HG03457 (cell line): ENCODE data around the gene SAMD4A.

Source experiments
- ATAC-seq: cut with Tn5 transposase; IDR thresholded peaks from one replicate; pipeline ENCODE4 v1.9.1; 2021; ENCODE audit warnings: moderate number of reproducible peaks; ENCODE audit not compliant: unreplicated experiment

Gene SAMD4A, protein sequence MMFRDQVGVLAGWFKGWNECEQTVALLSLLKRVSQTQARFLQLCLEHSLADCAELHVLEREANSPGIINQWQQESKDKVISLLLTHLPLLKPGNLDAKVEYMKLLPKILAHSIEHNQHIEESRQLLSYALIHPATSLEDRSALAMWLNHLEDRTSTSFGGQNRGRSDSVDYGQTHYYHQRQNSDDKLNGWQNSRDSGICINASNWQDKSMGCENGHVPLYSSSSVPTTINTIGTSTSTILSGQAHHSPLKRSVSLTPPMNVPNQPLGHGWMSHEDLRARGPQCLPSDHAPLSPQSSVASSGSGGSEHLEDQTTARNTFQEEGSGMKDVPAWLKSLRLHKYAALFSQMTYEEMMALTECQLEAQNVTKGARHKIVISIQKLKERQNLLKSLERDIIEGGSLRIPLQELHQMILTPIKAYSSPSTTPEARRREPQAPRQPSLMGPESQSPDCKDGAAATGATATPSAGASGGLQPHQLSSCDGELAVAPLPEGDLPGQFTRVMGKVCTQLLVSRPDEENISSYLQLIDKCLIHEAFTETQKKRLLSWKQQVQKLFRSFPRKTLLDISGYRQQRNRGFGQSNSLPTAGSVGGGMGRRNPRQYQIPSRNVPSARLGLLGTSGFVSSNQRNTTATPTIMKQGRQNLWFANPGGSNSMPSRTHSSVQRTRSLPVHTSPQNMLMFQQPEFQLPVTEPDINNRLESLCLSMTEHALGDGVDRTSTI

DNA sequence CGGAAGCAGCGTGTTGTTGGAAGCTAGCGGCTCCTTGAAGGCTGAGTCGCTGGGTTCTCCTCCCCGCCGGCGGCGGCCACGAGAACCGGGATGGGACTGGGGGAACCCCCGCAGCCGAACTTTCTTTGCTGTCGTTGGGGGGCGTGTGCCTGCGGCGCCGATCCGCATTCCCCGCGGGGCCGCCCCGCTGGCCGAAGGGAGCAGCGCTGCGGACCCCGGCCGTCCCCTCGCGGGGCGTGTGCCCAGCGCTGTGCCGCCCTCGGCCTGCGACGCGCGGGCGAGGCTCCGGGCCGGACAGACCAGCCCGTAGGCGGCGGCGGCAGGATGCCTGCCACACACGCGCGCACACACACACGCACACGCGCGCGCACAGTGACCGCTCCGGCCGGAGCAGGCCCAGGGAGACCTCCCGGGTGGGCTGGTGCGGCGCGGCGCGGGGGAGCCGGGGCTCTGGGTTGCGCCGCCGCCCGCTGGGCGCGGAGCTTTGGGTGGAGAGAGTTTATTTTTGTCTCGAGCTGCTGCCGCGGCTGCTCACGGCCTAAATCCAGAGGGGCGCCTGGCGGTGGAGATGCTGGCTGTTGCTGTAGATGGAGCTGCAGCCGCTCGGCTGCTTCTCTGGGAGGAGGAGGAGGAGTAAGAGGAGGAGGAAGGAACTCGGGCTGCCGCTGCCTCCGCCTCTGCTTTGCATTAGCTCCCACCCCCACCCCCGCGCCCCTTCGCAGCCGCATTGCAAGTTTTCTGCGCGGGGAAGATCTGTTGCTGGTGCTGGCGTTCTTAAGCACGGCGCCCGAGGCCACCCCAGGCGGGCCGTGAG is at the start of gene SAMD4A:
TSS of gene SAMD4A (plus strand) at position 719 of the 814 bp plus-strand sequence. CDS start 789 bp downstream, outside the sequence.
- ATAC-seq: no peak

DNA sequence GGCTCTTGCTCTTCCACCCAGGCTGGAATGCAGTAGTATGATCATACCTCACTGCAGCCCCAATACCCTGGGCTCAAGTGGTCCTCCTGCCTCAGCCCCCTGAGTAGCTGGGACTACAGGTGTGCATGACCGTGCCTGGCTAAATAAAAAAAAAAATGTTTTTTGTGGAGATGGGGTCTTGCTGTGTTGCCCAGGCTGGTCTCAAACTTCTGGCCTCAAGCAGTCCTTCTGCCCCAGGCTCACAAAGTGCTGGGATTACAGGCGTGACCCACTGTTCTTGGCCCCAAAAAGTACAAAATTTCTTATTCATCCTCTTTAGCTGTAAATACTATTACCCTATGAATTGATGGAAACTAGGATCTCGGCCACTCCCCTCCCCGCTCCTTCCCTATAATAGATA is 42.5 kb upstream of the SAMD4A start:
- no peak for ATAC-seq

DNA sequence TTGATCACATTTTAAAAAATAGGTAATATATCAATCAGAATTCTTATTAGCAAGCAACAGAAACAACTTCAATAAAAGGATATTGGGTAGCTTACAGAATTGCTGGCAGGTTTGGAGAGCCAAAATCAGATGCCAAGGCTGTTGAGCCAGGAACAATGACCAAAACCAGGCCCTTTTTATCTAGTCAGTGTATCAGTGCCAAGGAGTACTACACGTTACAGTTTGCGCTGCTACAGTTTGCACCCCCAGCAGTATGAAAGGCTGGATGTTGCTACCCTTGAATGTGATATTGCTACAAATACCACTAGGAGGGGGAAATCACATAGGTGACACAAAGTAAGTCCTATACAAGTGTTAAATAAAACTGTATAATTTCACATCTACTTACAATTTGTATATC is 38.0 kb upstream of the SAMD4A start:
- no peak for ATAC-seq

DNA sequence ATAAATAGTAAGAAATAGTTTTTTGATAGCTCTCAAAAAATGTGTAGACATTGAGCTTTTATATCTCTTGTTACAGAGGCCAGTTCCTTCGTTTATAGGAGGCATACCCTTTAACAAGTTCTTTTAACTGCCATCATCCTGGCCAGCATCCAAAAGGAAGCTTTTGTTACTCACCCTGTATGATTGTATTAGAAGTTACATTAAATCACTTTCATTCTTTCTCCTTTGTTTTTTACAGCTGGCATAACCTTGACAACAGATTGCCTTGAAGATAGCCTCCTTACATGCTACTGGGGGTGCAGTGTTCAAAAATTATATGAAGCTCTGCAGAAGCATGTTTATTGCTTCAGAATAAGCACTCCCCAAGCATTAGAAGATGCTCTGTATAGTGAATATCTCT is 37.1 kb upstream of the SAMD4A start:
- ATAC-seq: no peak

DNA sequence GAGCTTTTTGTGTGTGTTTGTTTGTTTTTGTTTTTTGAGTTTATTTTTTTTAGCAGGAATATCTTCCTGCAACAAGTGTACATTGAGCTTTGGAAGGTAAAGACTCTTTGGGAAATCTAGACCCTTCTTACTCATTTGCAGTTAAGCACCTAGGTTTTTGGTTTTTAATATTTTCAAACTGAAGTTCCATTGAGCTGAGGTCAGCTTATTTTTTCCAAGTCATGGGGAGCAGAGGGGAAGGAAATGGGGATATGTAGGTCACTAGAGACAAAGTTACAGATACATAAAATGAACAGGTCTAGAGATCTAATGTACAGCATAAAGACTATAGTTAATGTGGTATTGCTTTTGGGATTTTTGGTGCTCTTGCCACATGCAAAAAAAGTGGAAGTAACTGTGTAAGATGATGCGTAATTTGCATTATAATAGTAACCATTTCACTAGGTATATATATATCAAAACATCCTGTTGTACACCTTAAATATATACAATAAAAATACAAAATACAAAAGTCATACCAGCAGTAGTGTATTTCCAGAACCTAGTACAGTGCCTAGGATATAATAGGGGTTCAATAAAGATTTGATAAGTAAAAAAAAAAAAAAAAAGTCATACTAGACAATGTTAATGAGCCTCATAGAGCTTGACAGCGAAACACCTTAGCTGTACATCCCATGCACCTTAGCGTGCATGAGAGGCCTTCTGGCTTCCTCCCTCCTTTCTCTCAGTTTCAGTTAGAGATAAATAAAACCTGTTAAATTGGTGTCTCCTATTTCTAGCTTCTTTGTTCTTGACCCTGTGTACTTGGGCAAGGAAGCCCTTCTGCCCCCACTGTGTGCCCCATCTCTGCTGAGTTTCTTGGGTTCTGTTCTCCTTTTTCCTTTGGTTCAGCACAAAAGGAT is 34.6 kb upstream of the SAMD4A start:
- peak; percentile 88 for ATAC-seq

DNA sequence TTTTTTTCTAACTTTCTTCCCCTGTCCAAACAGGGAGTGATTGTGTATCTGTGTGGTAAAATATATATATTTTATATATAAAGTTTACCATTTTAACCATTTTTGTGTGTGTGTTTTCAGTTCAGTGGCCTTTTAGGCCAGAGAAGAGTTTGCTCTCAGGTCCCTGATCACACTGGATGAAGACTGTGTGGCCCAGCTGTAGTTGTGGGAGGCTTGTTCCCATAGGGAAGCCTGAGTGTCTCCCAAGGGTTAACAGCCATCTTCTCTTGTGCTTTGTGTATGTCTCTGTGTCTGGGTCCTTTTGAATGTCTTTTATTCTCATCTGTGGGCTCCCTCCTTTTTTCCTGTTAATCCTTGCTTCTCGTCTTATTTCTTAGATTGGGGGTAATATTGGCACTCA is 33.8 kb upstream of the SAMD4A start:
- ATAC-seq: no peak

DNA sequence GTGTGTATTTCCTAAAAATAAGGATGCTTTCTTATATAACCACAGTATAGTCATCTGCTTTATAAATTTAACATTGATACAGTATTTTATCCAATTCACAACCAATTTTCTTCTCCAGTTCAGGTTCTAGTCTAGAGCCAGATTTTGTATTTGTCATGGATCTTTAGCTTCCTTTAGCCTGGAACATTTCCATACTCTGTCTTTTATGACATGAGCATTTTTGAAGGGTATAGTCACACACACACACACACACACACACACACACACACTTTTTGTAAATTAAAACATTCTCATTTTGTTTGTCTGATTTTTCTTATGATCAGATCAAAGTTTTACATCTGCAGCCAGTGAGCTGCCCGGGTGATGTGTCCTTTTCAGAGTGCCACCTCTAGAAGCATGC is 31.8 kb upstream of the SAMD4A start:
- ATAC-seq: no peak

DNA sequence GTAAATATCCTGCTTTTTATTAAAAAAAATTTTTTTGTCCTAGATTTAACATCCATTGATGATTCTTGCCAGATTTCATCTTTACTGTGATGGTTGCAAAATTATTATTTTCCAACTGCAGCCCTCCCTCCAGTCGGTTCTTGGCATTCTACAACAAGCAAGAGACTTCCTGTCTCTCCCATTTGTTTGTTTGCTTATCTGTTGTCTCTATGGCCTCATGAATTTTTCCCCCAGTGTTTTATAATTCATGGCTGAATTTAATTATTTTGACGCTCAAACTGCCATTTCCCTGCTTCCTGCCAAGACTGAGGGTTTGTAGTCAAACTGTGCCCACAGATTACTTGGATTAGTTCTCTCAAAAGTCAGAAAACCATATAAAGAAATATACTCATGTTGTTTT is 31.3 kb upstream of the SAMD4A start:
- no peak for ATAC-seq

DNA sequence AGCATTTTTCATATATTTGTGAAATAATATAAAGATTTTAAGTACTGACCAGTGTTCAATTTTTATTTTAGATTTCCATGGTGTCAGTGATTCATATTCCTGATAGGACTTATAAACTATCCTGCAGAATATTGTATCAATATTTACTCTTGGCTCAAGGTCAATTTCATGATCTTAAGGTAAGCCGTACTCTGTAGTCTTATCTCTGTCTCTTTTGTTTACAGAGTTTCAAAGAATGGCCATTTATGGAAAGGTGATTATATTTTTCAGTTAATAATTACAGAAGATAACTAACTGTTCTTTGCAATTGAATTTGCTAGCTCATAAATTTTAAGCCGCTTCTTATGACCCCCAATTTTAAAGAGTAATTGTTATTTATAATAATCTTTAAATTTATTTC is 29.3 kb upstream of the SAMD4A start:
- ATAC-seq: no peak

DNA sequence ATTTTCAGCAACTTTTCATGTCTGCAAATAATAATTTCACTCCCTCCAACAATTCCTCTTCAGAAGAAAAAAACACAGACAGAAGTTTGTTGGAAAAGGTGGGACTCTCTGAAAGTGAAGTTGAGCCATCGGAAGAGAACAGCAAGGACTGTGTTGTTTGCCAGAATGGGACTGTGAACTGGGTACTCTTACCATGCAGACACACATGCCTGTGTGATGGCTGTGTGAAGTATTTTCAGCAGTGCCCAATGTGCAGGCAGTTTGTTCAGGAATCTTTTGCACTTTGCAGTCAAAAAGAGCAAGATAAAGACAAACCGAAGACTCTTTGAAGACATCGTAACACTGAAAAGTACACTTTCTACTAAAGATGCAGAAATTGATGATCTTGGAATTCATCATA is 28.9 kb upstream of the SAMD4A start:
- ATAC-seq: no peak

DNA sequence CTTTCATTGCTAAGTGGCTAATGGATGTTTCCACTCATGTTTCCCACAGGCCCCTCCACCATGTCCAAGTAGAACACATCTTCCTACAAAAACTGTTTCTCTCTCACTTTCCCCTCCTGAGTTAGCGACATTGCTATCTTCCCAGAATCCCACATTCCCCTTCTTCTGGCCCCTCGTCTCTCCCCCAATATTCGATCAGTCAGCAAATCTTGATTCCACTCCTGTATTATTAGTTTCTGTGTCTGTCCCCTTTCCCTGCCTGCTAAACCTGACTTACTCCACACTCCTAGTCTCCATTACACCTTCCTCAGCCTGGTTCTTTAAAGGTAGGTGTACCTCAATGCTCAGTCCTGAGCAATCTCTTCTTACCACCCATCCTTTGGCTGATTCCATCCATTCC is 19.3 kb upstream of the SAMD4A start:
- no peak for ATAC-seq

DNA sequence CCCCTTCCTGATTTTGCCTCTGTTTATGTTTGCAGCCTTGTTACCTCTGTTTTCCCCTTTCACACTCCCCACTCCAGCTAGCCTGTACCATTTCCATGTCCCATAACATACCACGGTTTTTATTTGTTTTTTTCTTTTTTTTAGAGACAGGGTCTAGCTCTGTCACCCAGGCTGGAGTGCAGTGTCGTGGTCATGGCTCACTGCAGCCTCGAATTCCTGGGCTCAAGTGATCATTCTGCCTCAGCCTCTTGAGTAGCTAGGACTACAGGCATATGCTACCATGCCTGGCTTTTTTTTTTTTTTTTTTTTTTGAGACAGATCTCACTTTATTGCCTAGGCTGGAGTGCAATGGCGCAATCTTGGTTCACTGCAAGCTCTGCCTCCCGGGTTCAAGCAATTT is 18.4 kb upstream of the SAMD4A start:
- ATAC-seq: no peak

DNA sequence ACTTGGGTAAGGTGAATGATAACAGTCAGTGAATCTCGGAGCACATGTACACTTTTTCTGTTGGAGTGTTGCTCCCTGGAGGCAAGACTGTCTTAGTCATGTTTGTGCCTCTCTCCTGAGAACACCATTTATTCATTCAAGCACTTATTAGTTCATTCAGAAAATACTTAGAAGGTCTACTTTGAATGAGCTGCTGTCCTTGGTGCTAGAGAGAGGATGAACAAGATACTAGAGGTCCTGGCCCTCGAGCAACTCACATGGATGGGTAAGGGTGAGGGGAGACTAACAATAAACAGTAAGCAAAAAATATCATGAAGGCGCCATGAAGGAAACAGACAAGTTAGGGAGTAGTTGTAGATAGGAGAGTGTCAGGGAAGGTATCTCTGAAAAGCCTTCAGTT is 17.1 kb upstream of the SAMD4A start:
- ATAC-seq: no peak

DNA sequence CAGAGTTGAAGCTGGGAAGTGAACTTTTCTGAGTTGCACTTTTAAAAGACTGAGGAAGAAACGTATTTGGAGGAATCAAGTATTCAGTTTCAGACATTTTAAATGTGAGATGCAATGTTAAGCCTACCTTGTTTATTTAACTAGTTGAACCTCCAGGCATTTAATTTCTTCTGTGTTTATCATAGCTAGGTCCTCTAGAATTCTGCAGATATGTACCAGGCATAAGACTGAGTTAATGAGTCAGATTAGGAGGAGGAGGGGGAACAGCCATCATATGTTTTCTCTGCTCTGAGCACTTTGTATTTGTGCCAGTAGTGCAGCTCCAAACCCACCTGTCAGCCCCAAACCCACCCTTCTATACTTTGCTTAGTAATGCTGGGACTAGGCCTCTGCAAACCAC is 16.4 kb upstream of the SAMD4A start:
- no peak for ATAC-seq

DNA sequence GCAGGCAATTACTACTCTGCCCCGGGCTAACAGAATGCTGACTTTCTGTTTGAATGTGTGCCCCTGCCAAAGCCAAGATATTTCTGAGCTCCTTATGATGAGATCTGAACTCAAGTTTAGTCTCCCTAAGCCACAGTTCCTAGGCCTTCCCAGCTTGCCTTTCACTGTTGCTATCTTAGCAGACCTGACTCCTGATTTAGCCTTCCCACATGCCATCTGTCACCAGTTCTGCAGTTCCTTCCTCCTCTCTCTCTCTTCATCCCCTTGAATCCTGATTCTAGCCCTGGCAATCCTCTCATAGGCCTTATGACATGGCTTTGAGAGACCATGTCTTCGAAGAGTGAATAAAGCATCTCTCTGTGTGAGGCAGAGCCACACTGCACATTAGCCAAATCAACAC is 12.5 kb upstream of the SAMD4A start:
- ATAC-seq: no peak

DNA sequence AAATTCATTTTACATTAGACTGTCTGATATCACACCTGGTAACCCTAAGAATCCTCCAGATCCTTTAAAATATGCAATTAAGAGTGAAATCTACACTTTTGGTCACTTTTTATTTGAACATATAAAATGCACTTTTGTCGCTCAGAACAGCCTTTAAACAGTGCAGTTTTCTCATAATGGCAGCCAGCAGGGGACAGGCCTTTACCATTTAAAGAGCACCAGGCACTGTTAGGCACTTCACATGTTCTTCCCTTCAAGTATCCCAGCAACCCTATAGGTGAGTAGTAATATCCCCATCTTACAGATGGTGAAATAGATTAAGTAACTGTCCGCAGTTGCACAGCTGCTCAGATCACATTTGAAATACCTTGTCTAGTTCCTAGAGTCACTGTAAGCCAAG is 11.3 kb upstream of the SAMD4A start:
- no peak for ATAC-seq

DNA sequence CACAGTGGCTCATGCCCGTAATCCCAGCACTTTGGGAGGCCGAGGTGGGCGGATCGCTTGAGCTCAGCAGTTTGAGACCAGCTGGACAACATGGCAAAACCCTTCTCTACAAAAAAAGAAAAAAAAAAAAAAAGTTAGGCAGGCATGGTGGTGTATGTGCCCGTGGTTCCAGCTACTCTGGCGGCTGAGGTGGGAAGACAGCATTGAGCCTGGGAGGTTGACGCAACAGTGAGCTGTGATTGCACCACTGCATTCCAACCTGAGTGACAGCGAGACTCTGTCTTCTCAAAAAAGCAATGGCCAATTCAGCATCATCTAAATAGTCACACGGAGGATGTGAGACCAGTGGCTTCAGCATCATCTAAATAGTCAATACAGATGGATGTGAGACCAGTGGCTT is 10.4 kb upstream of the SAMD4A start:
- no peak for ATAC-seq

DNA sequence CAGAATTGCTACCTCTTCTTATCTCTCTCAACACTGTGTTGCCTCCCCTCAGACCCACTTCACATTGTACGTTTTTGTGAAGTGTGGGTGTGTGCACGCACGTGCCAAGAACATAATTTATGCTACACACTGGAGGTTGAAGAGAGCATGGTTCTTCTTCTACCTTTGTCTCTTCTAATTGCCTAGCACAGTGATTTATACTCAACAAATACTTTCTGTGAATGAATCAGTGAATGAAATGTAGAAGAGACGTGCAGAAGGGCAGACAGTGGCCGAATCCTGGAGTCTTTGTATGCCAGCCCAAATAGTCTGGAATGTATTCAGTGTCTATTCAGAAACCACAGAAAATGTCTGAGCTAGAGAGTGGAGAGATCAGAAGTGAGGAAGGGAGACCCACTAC is 4.6 kb upstream of the SAMD4A start:
- no peak for ATAC-seq

DNA sequence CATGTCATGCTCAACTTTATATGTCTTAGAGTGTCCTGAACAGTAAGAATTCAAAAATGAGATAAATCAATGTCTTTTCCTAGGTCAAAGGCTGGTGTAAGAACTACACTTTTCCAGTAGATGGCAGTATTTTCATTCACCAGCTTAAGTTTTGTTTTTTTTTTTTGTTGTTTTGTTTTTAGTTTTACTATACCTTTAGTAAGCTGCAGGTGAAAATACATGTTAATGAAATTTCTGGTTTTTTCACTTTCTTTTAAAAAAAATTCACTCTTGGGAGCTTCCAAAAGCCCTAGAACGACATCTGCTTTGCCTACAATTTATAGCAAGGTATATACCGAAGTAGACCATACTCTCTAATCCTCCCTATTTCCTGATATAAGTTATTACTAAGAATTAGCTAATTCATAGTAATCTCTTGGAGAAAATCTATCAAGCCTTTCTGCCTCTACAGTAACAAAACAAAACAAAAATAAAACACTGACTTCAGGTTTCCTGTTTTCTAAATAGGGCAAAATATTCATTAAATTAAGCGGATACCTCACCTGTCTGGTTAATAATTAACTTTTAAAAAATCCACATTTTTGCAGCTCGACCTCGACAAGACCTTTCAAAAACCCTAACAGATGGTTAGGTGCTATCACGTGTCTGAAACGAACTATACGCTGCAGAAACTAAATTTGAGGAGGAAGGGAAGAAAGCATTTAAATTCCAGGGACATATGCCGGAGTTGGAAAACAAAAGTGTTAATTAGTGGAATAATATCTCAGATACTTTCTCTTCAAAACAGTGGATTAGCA is 2.7 kb upstream of the SAMD4A start:
- no peak for ATAC-seq
